Stomach (tissue), 9 donors: Measurements from ENCODE around the gene ITPKA. TPM values are rescaled to one million over a fixed set of nuclear protein-coding genes. Genes with fewer than 3 reads are reported as not detected.

Source experiments
- DNase-seq, 2 donors: peaks; one replicate each; pipeline versions ENCODE4 v3.0.0 to v3.0.0-alpha.2; 2013 to 2019
- H3K27ac ChIP-seq, 5 donors: fragments of 200-600 bp in 4 of 5; sonication (generic) in 4 of 5; one replicate each; pipeline ENCODE4 v1.5.1; 2013 to 2019; ENCODE audit warnings: mild to moderate bottlenecking in 1 of 5, moderate library complexity in 1 of 5
- H3K27me3 ChIP-seq, 3 donors: fragments of 200-600 bp; sonication (generic); one replicate each; pipeline ENCODE4 v1.5.1; 2017 to 2019; ENCODE audit warnings: mixed run types in 1 of 3
- H3K36me3 ChIP-seq, 4 donors: fragments of 200-600 bp; sonication (generic); 1 replicate in 3 of 4; 2 replicates in 1 of 4; pipeline ENCODE4 v1.5.1; 2016 to 2019
- H3K4me1 ChIP-seq, 4 donors: fragments of 200-600 bp; sonication (generic); one replicate each; pipeline ENCODE4 v1.5.1; 2016 to 2019
- H3K4me3 ChIP-seq, 4 donors: fragments of 200-600 bp; sonication (generic) in 3 of 4; one replicate each; pipeline ENCODE4 v1.5.1; 2016 to 2019; ENCODE audit warnings: mild to moderate bottlenecking in 1 of 4
- H3K9me3 ChIP-seq, 4 donors: fragments of 200-600 bp; sonication (generic); one replicate each; pipeline ENCODE4 v1.5.1; 2016 to 2019
- EP300 ChIP-seq: sonication (generic); formaldehyde crosslinking; IDR thresholded peaks from one replicate; pipeline ENCODE4 v1.6.1; 2017; ENCODE audit warnings: antibody characterized with exemption
- POLR2A ChIP-seq, 4 donors: fragments of 450-650 bp; IDR thresholded peaks; one replicate each; pipeline ENCODE4 v1.6.1; 2016; ENCODE audit warnings: antibody characterized with exemption in 4 of 4, control low read depth in 2 of 4, mild to moderate bottlenecking in 1 of 4, moderate library complexity in 1 of 4
- POLR2AphosphoS5 ChIP-seq, 3 donors: sonication (generic); formaldehyde crosslinking; IDR thresholded peaks; one replicate each; pipeline ENCODE4 v1.6.1; 2016; ENCODE audit warnings: antibody characterized with exemption in 3 of 3
- WGBS, 5 donors: extraction: QIAGEN DNeasy Blood & Tissue Kit in 3 of 5; methylation state at CpG; one replicate each; pipeline versions ENCODE4 v1.1.5 to v1.1.7; 2013 to 2018; 5-methylcytosine and 5-hydroxymethylcytosine counted together
- intact Hi-C: fragments of 100-400 bp; cut with DNase I; formaldehyde crosslinking; loops from one replicate; pipeline ENCODE4 v1.15.1; 2023; ENCODE audit warnings: low total_unique reads
- polyA plus RNA-seq, 3 donors: library from polyadenylated mRNA; stranded (reverse); fragments of 200-250 nt; gene quantifications; one replicate each; pipeline ENCODE4 v1.2.3, GENCODE V29; 2013
- total RNA-seq, 5 donors: library from RNA; depleted of rRNA; stranded (reverse); fragments of >200 nt; gene quantifications; one replicate each; pipeline versions ENCODE4 v1.1.0 to v1.2.3, GENCODE V29; 2014 to 2016
- TF ChIP-seq, protein P1 (sequence below), 7 experiments: fragments of 450-650 bp in 4 of 7; fragments of 200-600 bp in 3 of 7; sonication (generic) in 3 of 7; IDR thresholded peaks; one replicate each; pipeline ENCODE4 v1.5.1; 2016 to 2019; ENCODE audit warnings: antibody characterized with exemption in 7 of 7, control low read depth in 2 of 7, mild to moderate bottlenecking in 1 of 7
- donor health status: healthy with polysubstance abuse.
- donor health status: Bipolar disorder and iron deficiency.
- donor health status: healthy.

Gene ITPKA
- total and polyA plus RNA-seq, 8 donors: 3.0 to 308 (median 30.4) TPM

DNA sequence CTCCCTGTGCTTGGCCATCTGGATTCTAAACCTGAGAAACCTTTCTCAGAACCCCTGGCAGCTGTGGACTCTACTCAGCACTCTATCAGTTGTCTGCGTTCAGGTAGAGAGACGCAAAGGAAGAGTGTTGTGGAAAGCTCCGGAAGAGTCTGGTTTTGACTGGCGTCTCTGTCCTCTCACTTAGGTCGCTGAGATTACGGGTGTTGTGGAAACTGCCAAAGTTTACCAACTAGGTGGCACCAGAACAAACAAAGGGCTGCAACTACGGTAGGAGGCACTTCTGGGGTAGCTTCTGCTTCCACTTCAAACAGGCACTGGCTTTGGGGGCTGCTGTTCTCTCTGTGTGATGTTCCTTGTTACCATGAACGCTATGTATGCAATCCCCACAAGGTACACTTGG is 19.2 kb upstream of the ITPKA start:
- intact Hi-C loops: no loop called here
- no peaks in the 10 kb centered on the region for H3K27me3 ChIP-seq

DNA sequence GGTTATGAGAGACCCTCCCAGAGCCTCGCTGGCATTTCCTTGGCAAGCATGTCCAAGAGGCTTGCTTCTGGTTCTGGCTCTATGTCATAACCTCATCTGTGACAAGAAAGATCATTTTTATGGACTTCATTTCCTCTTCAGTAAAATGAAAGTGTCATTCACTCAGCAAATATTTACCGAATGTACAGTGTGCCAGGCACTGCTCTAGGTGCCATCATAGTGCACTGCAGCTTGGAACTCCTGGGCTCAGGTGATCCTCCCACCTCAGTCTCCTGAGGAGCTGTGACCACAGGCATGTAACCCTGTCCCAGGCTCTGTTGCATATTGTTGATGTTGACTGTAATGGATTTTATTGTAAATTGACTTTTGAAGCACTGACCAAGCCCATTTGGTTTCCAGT is 18.7 kb upstream of the ITPKA start:
- Histone ChIP-seq H3K4me1 (peaks cover 0 to 11% (median 3%) of the 10 kb centered on the region in 4 donors), H3K4me3 (no peak overlapping the region), H3K36me3 (peaks cover 81 to 100% (median 100%) of the 10 kb centered on the region in 4 donors), H3K27ac (peak overlapping the region; percentile 54 to 78 (median 68)), H3K27me3 (no peaks in the 10 kb centered on the region), H3K9me3 (no peaks in the 10 kb centered on the region)
- intact Hi-C loops: no loop called here
- WGBS, 5 donors: 41 to 65% (median 57%) methylated on average over 2 of the region's 2 CpGs
- DNase-seq: peak; percentile 36 to 61
- TF ChIP-seq EP300 (no peak), POLR2AphosphoS5 (IDR thresholded peaks at IDR 0.05) (peak in 2 of 3 donors; percentile 49 to 62)

More for the DNA sequence above, 19.2 kb upstream of the ITPKA start:
- H3K4me1 ChIP-seq: peaks cover 0 to 11% (median 3%) of the 10 kb centered on the region in 4 donors
- TF ChIP-seq, protein P1, sequence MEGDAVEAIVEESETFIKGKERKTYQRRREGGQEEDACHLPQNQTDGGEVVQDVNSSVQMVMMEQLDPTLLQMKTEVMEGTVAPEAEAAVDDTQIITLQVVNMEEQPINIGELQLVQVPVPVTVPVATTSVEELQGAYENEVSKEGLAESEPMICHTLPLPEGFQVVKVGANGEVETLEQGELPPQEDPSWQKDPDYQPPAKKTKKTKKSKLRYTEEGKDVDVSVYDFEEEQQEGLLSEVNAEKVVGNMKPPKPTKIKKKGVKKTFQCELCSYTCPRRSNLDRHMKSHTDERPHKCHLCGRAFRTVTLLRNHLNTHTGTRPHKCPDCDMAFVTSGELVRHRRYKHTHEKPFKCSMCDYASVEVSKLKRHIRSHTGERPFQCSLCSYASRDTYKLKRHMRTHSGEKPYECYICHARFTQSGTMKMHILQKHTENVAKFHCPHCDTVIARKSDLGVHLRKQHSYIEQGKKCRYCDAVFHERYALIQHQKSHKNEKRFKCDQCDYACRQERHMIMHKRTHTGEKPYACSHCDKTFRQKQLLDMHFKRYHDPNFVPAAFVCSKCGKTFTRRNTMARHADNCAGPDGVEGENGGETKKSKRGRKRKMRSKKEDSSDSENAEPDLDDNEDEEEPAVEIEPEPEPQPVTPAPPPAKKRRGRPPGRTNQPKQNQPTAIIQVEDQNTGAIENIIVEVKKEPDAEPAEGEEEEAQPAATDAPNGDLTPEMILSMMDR (IDR thresholded peaks at IDR 0.05): peak in 1 of 7 experiments; percentile 6
- TF ChIP-seq POLR2AphosphoS5 (IDR thresholded peaks at IDR 0.05) (peak in 1 of 3 donors; percentile 32), EP300 (no peak), POLR2A (IDR thresholded peaks at IDR 0.05) (no peak)
- WGBS, 5 donors: 39 to 89% (median 52%) methylated on average over 8 of the region's 8 CpGs
- H3K9me3 ChIP-seq: no peaks in the 10 kb centered on the region
- H3K4me3 ChIP-seq: no peak overlapping the region
- peak; percentile 42 to 47 for DNase-seq
- H3K36me3 ChIP-seq: peaks cover 81 to 100% (median 100%) of the 10 kb centered on the region in 4 donors
- peak overlapping the region; percentile 54 to 78 (median 68) for H3K27ac ChIP-seq

DNA sequence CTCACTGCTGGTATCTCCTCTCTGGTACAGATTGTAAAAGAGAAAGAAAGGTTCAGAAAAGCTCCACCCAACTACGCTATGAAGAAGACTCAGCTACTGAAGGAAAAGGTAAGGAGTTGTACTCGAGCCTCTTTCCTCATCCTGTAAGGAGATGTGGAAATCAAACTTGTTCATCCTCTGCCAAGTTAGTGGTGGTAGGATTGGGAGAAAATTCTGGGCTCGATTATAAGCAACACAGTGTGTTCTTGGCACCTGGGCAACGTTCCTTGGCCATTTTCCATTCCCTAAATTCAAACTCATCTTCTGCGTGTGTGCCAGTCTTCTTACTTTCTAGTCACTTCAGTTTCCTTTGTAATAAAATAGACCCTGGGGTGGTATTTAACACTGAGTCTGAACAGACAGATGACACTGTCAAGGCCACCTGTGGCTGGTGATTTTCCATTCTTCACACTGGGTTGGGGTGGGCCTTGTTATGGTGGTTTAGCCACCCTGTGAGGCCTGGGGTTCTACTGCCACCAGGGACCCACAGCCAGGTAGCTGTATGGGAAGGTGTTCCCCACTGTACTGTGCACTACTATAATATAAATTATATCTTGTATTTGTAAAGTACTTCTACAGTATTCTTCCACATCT is 17.1 kb upstream of the ITPKA start:
- no peak for TF ChIP-seq POLR2AphosphoS5 (IDR thresholded peaks at IDR 0.05)
- no peak for TF ChIP-seq POLR2A (IDR thresholded peaks at IDR 0.05)
- TF ChIP-seq, protein P1 (IDR thresholded peaks at IDR 0.05): no peak
- no peak for TF ChIP-seq EP300
- WGBS, 5 donors: 78 to 88% (median 80%) methylated on average over 5 of the region's 5 CpGs
- Histone ChIP-seq H3K4me3 (no peak overlapping the region), H3K36me3 (peaks cover 82 to 100% (median 100%) of the 10 kb centered on the region in 4 donors), H3K27me3 (no peaks in the 10 kb centered on the region), H3K4me1 (peaks cover 3 to 23% (median 9%) of the 10 kb centered on the region in 4 donors), H3K9me3 (no peaks in the 10 kb centered on the region), H3K27ac (peak overlapping the region in 1 of 5 donors; percentile 21)
- intact Hi-C loops: no loop called here
- DNase-seq: no peak

DNA sequence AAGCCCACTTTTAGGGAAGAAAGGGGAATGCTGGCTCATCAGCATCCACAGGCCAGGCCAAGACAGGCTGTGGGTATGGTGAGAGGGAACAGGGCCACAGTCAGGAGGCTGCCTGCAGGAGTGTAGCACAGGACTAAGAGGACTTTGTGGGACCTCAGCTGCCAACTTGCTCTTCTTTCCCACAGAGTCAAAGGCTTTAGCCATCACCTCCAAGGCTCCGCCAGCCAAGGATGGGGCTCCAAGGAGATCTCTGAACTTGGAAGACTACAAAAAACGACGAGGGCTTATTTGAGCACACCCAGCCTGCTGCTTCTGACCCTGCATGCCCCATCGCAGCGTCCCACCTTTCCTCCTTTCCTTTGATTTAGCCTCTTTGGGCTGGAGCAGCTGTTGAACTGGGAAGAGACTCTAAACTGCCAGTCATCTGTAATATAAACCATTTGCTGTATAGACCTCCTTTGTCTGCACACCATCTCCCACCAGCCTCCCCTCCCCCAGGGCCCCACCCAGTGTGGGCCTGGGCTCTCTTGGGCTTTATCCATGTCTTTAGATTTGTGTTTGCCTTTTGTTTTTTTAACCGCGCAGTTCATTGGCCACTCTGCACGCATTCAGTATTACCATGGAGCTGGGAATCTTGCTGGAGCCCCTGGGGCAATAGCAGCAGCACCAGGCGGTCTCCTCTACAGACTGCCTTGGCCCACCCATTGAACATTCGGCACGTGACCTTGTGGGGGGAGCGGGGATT is 13.1 kb upstream of the ITPKA start:
- TF ChIP-seq POLR2AphosphoS5 (IDR thresholded peaks at IDR 0.05) (no peak), POLR2A (IDR thresholded peaks at IDR 0.05) (no peak)
- TF ChIP-seq, protein P1 (IDR thresholded peaks at IDR 0.05): no peak
- Histone ChIP-seq H3K27ac (no peak overlapping the region), H3K9me3 (no peaks in the 10 kb centered on the region), H3K4me1 (peaks cover 20 to 28% (median 25%) of the 10 kb centered on the region in 4 donors), H3K27me3 (no peaks in the 10 kb centered on the region), H3K36me3 (peaks cover 54 to 87% (median 78%) of the 10 kb centered on the region in 4 donors), H3K4me3 (no peak overlapping the region)
- 78 to 90% (median 82%) methylated on average over 12 of the region's 12 CpGs for WGBS, 5 donors
- no peak for DNase-seq
- intact Hi-C loops: no loop called here
